ENCODE results near the gene CEBPA. TPM values are rescaled to one million over a fixed set of nuclear protein-coding genes. Genes with fewer than 3 reads are reported as not detected.

Gene CEBPA
- total and polyA plus RNA-seq, 8 donors = 9.9 to 167 (median 18.8) TPM

- TF ChIP-seq CTCF (IDR thresholded peaks at IDR 0.05) (no peak), EP300 (IDR thresholded peaks at IDR 0.05) (no peak), POLR2A (IDR thresholded peaks at IDR 0.05) (no peak), POLR2AphosphoS5 (IDR thresholded peaks at IDR 0.05) (no peak)
- peaks cover 0 to 1% (median 0%) of the 10 kb centered on the region in 3 donors for H3K27me3 ChIP-seq
- intact Hi-C loops (cut with DNase I; ENCODE audit: low total_unique reads) = no loop called here
- no peak for DNase-seq
- H3K4me3 ChIP-seq = no peak overlapping the region
- H3K36me3 ChIP-seq = no peaks in the 10 kb centered on the region
- WGBS, 5 donors = 80 to 93% (median 87%) methylated on average over 5 of the region's 5 CpGs
- H3K4me1 ChIP-seq = no peaks in the 10 kb centered on the region
- H3K27ac ChIP-seq = no peak overlapping the region
- no peaks in the 10 kb centered on the region for H3K9me3 ChIP-seq
Measured at GRCh38 chr19:33335446-33335845, 33.1 kb upstream of the CEBPA start.

DNA sequence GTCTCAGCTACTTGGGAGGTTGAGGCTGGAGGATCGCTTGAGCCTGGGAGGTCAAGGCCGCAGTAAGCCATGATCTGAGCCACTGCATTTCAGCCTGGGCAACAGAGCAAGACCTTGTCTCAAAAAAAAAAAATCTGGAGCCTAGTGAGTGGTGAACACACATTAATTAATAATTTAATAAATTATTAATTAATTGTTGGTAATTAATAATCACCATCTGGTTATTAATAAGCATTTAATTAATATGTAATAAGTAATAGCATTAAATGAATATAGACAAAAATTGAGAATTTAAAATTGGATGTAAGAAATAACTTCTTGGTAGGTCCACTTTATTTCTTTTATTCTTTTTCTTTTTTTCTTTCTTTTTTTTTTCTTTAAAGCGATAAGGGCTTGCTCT is 31.9 kb upstream of the CEBPA start:
- Histone ChIP-seq H3K4me1 (no peaks in the 10 kb centered on the region), H3K36me3 (no peaks in the 10 kb centered on the region), H3K27me3 (peaks cover 0 to 3% (median 0%) of the 10 kb centered on the region in 3 donors), H3K9me3 (no peaks in the 10 kb centered on the region), H3K27ac (no peak overlapping the region), H3K4me3 (no peak overlapping the region)
- WGBS, 5 donors = 94 to 99% (median 96%) methylated on average over 3 of the region's 3 CpGs
- intact Hi-C loops (cut with DNase I; ENCODE audit: low total_unique reads) = no loop called here
- no peak for DNase-seq
- TF ChIP-seq EP300 (IDR thresholded peaks at IDR 0.05) = no peak
- TF ChIP-seq POLR2A (IDR thresholded peaks at IDR 0.05) = no peak
- TF ChIP-seq CTCF (IDR thresholded peaks at IDR 0.05) = no peak
- no peak for TF ChIP-seq POLR2AphosphoS5 (IDR thresholded peaks at IDR 0.05)

- DNase-seq = peak in 1 of 2 donors; percentile 37
- no peaks in the 10 kb centered on the region for H3K4me1 ChIP-seq
- H3K4me3 ChIP-seq = no peak overlapping the region
- no peaks in the 10 kb centered on the region for H3K9me3 ChIP-seq
- TF ChIP-seq CTCF (IDR thresholded peaks at IDR 0.05) = no peak
- H3K36me3 ChIP-seq = no peaks in the 10 kb centered on the region
- no peak overlapping the region for H3K27ac ChIP-seq
- peaks cover 0 to 9% (median 0%) of the 10 kb centered on the region in 3 donors for H3K27me3 ChIP-seq
- WGBS, 5 donors = 62 to 79% (median 69%) methylated on average over 3 of the region's 3 CpGs
- intact Hi-C loops (cut with DNase I; ENCODE audit: low total_unique reads) = no loop called here
Measured at GRCh38 chr19:33333642-33334041, 31.3 kb upstream of the CEBPA start.

DNA sequence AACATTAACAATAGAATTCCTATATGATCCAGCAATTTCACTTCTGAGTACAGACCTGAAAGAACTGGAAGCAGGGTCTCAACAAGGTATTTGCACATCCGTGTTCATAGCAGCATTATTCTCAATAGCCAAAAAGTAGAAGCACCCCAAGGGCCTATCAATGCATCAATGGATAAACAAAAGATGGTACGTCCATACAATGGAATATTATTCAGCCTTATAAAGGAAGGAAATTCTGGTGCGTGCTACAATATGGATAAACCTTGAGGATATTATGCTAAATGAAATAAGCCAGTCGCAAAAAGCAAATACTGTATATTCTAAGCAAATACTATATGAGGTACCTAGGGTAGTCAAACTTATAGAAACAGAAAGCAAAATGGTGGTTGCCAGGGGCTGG is 30.8 kb upstream of the CEBPA start:
- Histone ChIP-seq H3K36me3 (no peaks in the 10 kb centered on the region), H3K9me3 (no peaks in the 10 kb centered on the region), H3K27ac (no peak overlapping the region), H3K4me1 (no peaks in the 10 kb centered on the region), H3K27me3 (peaks cover 0 to 9% (median 0%) of the 10 kb centered on the region in 3 donors), H3K4me3 (no peak overlapping the region)
- no peak for TF ChIP-seq EP300 (IDR thresholded peaks at IDR 0.05)
- TF ChIP-seq CTCF (IDR thresholded peaks at IDR 0.05) = no peak
- no peak for TF ChIP-seq POLR2A (IDR thresholded peaks at IDR 0.05)
- TF ChIP-seq POLR2AphosphoS5 (IDR thresholded peaks at IDR 0.05) = no peak
- no peak for DNase-seq
- intact Hi-C loops (cut with DNase I; ENCODE audit: low total_unique reads) = no loop called here
- WGBS, 5 donors = 91 to 97% (median 95%) methylated on average over 4 of the region's 4 CpGs

Measured in stomach (tissue), 9 donors.